ENCODE data around the gene MRPL52. TPM values are rescaled to one million over a fixed set of nuclear protein-coding genes. Genes with fewer than 3 reads are reported as not detected.
A peak's percentile ranks its signal among the peaks of the same experiment; 100 is the strongest.
"Not testable (repeated sequence)": the region's sequence is repeated elsewhere in the genome, so short reads cannot be mapped to it uniquely, and the experiment has no call there.

The MRPL52 gene
- total RNA-seq, 1 donor from 2014 or later: 150 TPM

DNA sequence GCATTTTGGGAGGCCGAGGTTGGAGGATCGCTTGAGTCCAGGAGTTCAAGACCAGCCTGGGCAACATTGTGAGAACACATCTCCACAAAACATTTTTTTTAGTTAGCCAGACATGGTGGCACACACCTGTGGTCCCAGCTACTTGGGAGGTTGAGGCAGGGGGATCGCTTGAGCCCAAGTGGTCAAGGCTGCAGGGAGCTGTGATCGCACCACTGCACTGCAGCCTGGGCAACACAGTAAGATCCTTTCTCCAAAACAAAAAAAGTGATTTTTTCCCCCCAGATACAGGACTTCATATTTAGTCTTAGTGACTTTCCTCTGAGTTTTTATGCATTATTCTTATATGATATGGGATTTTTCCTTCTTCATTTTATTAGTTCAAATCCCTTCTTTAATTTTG lies 43.0 kb upstream of the MRPL52 start:
- DNase-seq (no peak), ATAC-seq (ENCODE audit: low read depth) (no peak)
- no peaks in the 10 kb centered on the region for H3K36me3 Mint-ChIP-seq (ENCODE audit: low read depth)
- no peaks in the 10 kb centered on the region for H3K9me3 Mint-ChIP-seq
- no peak overlapping the region for H3K27ac Mint-ChIP-seq
- intact Hi-C loops (cut with micrococcal nuclease): no loop called here
- H3K4me3 Mint-ChIP-seq: no peak overlapping the region
- CTCF ChIA-PET: no interaction called here
- H3K4me1 Mint-ChIP-seq: peaks cover 35% of the 10 kb centered on the region
- no peaks in the 10 kb centered on the region for H3K27me3 Mint-ChIP-seq
- TF ChIP-seq CTCF (IDR thresholded peaks at IDR 0.05): no peak
- POLR2A ChIA-PET: interaction anchor here (1.0 to 1.3 kb wide), 2 partner anchors 20 to 102 kb away, joined by 5 read pairs; partner anchors contain the start of gene OXA1L

DNA sequence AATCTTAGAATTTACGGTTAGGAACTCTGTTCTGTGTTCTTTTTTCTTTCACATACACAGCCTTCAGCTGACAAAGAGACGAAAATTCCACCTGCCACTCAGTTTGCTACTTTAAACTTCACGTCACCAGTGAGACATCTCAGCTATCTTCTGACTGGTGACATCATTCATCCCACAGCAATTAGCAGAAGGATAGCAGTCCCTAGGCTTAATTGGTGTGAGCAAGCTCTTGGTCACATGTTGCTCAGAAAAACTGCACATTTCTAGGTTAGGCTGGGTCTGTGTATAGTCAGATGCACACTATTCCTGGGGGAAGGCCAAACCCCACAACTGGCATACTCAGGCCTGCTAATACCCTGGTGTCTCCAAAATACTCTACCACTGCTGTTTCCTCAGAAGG lies 38.4 kb upstream of the MRPL52 start:
- H3K9me3 Mint-ChIP-seq: no peaks in the 10 kb centered on the region
- no peak for TF ChIP-seq CTCF (IDR thresholded peaks at IDR 0.05)
- intact Hi-C loops (cut with micrococcal nuclease): no loop called here
- no peaks in the 10 kb centered on the region for H3K27me3 Mint-ChIP-seq
- peak overlapping the region; percentile 28 for H3K4me3 Mint-ChIP-seq
- H3K4me1 Mint-ChIP-seq: peaks cover 70% of the 10 kb centered on the region
- POLR2A ChIA-PET: interaction anchor here (0.7 to 4.9 kb wide), 11 partner anchors 13 to 330 kb away, joined by 3 to 55 read pairs (median 9); partner anchors contain the start of genes MMP14 and OXA1L
- ATAC-seq (ENCODE audit: low read depth) (no peak), DNase-seq (no peak)
- H3K27ac Mint-ChIP-seq: peak overlapping the region; percentile 91
- no peaks in the 10 kb centered on the region for H3K36me3 Mint-ChIP-seq (ENCODE audit: low read depth)
- CTCF ChIA-PET: interaction anchor here (0.8 to 2.6 kb wide), 5 partner anchors 11 to 63 kb away, joined by 3 to 16 read pairs (median 3); no protein-coding TSS in a partner anchor

DNA sequence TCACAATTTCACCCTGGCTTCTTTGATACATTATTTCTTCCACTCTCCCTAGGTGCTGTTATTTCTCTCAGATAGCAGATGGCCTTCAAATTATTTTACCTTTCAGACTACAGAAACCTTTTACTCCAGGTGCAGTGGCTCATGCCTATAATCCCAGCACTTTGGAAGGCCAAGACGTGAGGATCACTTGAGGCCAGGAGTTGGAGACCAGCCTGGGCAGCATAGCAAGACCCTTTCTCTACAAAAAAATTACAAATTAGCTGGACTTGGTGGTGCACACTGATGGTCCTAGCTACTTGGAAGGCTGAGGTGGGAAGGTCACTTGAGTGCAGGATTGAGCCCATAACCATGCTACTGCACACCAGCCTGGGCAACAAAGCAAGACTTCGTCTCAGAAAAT lies 37.5 kb upstream of the MRPL52 start:
- no peaks in the 10 kb centered on the region for H3K9me3 Mint-ChIP-seq
- POLR2A ChIA-PET: interaction anchor here (0.6 to 4.9 kb wide), 7 partner anchors 12 to 92 kb away, joined by 4 to 55 read pairs (median 37); partner anchors contain the start of gene OXA1L
- no peak for TF ChIP-seq CTCF (IDR thresholded peaks at IDR 0.05)

DNA sequence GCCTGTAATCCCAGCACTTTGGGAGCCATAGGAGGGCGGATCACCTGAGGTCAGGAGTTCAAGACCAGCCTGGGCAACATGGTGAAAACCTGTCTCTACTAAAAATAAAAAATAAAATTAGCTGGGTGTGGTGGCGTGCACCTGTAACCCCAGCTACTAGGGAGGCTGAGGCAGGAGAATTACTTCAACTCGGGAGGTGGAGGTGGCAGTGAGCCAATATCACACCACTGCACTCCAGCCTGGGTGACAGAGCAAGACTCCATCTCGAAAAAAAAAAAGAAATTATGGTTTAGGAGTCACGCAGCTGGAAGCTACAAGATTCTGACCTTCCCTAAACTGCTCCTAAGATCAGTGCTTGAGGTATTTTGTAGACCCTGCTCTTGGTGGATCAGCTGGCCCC lies 36.1 kb upstream of the MRPL52 start:
- intact Hi-C loops (cut with micrococcal nuclease); H3K27me3 Mint-ChIP-seq; H3K36me3 Mint-ChIP-seq (ENCODE audit: low read depth); H3K9me3 Mint-ChIP-seq; DNase-seq; H3K4me3 Mint-ChIP-seq; ATAC-seq (ENCODE audit: low read depth): not testable (repeated sequence)
- ChIA-PET POLR2A (interaction anchor here (0.6 to 4.0 kb wide), 9 partner anchors 10 to 293 kb away, joined by 3 to 50 read pairs (median 6); partner anchors contain the start of genes MRPL52 and OXA1L), CTCF (interaction anchor here (0.7 to 0.9 kb wide), 3 partner anchors 26 to 924 kb away, joined by 3 to 5 read pairs (median 5); no protein-coding TSS in a partner anchor)
- Mint-ChIP-seq H3K27ac (peak overlapping the region; percentile 95), H3K4me1 (peaks cover 87% of the 10 kb centered on the region)

More for the DNA sequence above, 37.5 kb upstream of the MRPL52 start:
- Mint-ChIP-seq H3K27me3 (no peaks in the 10 kb centered on the region), H3K4me3 (no peak overlapping the region), H3K27ac (peak overlapping the region; percentile 91), H3K4me1 (peaks cover 74% of the 10 kb centered on the region), H3K36me3 (ENCODE audit: low read depth) (no peaks in the 10 kb centered on the region)
- intact Hi-C loops (cut with micrococcal nuclease): no loop called here
- CTCF ChIA-PET: interaction anchor here (0.8 to 2.6 kb wide), 2 partner anchors 31 to 62 kb away, joined by 4 to 16 read pairs; no protein-coding TSS in a partner anchor
- DNase-seq (no peak), ATAC-seq (ENCODE audit: low read depth) (no peak)

DNA sequence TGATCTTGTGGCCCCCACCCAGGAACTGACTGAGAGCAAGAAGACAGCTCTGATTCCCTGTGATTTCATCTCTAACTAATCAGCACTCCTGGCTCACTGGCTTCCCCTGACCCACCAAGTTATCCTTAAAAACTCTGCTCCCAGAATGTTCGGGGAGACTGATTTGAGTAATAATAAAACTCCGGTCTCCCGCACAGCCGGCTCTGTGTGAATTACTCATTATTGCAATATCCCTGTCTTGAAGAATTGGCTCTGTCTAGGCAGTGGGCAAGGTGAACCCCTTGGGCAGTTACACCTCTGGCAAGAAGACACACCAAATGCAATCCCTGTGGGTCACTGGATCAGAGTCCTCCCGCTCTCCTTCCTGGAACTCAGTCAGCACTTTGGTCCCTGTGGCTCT lies 35.7 kb upstream of the MRPL52 start:
- Mint-ChIP-seq H3K36me3 (ENCODE audit: low read depth) (no peaks in the 10 kb centered on the region), H3K4me1 (peaks cover 88% of the 10 kb centered on the region), H3K27ac (peak overlapping the region; percentile 95), H3K27me3 (no peaks in the 10 kb centered on the region), H3K9me3 (no peaks in the 10 kb centered on the region), H3K4me3 (peak overlapping the region; percentile 55)
- no peak for TF ChIP-seq CTCF (IDR thresholded peaks at IDR 0.05)
- ChIA-PET CTCF (interaction anchor here (0.7 to 0.9 kb wide), 3 partner anchors 26 to 925 kb away, joined by 3 to 5 read pairs (median 5); no protein-coding TSS in a partner anchor), POLR2A (interaction anchor here (0.5 to 4.0 kb wide), 11 partner anchors 8 to 293 kb away, joined by 3 to 50 read pairs (median 4); partner anchors contain the start of genes MRPL52 and OXA1L)
- ATAC-seq (ENCODE audit: low read depth) (no peak), DNase-seq (no peak)
- intact Hi-C loops (cut with micrococcal nuclease): loop anchor here (1.0 kb wide), 1 partner anchor 9 kb away; no protein-coding TSS in a partner anchor

Data from activated B cell treated with CpG ODN at 0.5 μM for 24 hours (primary cell).